HEK293T (cell line): ENCODE results near the gene GALNT18.

ENCODE experiments used
- CTBP1 ChIP-seq: fragments of 450-650 bp; IDR thresholded peaks from 2 replicates; pipeline ENCODE4 v1.6.1; 2016; ENCODE audit warnings: borderline replicate concordance
- SUZ12 ChIP-seq: fragments of 450-650 bp; IDR thresholded peaks from 2 replicates; pipeline ENCODE4 v1.6.1; 2016; ENCODE audit warnings: mild to moderate bottlenecking

- TF ChIP-seq CTBP1 (no peak), SUZ12 (no peak)
These were observed 53.1 kb downstream of the GALNT18 start for GRCh38 chr11:11568651-11569229.
